Brain microvascular endothelial cell (primary cell): ENCODE measurements around the gene LIN28B.

Experiments used
- DNase-seq: peaks from one replicate; pipeline ENCODE4 v3.0.0-alpha.2; 2020
- H3K27ac ChIP-seq: fragments of 250-450 bp; sonication (Bioruptor Pico); 2 replicates; pipeline ENCODE4 v1.5.1; 2020; ENCODE audit warnings: mild to moderate bottlenecking, moderate library complexity
- H3K27me3 ChIP-seq: fragments of 250-450 bp; sonication (Bioruptor Pico); replicated peaks from 2 replicates; pipeline ENCODE4 v1.5.1; 2020; ENCODE audit warnings: mild to moderate bottlenecking
- H3K36me3 ChIP-seq: fragments of 250-450 bp; sonication (Bioruptor Pico); replicated peaks from 2 replicates; pipeline ENCODE4 v1.5.1; 2020; ENCODE audit warnings: mild to moderate bottlenecking
- H3K4me3 ChIP-seq: 2 replicates; pipeline ENCODE4 v1.5.1; 2011; ENCODE audit warnings: low read depth, mild to moderate bottlenecking, control low read depth, low read length, moderate library complexity
- CTCF ChIP-seq: IDR thresholded peaks from 2 replicates; pipeline ENCODE4 v1.5.1; 2011; ENCODE audit warnings: low read depth, mild to moderate bottlenecking, moderate library complexity, low read length, control low read depth, inconsistent platforms; ENCODE audit errors: missing control alignments
- in situ Hi-C: cut with HindIII; loops from 2 replicates; pipeline ENCODE4 v1.10.0; 2017; ENCODE audit warnings: low sequenced_read_pairs, low pct_ligation_motif_present

Gene LIN28B

DNA sequence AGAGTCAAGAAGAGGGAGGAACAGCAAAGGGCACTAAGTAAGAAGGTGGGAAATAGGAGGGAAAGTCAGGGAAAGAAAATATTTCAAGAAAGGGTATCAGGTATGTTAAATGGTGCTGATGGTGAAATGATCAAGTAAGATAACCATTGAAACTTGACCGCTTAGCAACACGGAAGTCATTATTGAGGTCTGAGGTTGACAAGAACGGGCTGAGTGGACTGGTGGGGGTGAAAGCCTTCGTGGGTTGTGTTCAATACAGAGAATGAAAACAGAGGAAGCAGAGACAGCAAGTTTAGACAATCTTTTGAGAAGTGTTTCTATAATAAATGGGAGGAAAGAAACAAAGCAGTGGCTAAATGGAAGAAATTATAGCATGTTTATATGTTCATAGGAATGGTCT is 72.0 kb downstream of the LIN28B start:
- H3K4me3 ChIP-seq = no peak overlapping the region
- H3K36me3 ChIP-seq = no peaks in the 10 kb centered on the region
- no peak for TF ChIP-seq CTCF
- no peaks in the 10 kb centered on the region for H3K27me3 ChIP-seq
- no peak for DNase-seq
- H3K27ac ChIP-seq = no peak overlapping the region
- in situ Hi-C loops = no loop called here

- in situ Hi-C loops = no loop called here
- no peaks in the 10 kb centered on the region for H3K27me3 ChIP-seq
- H3K36me3 ChIP-seq = no peaks in the 10 kb centered on the region
- no peak for DNase-seq
- no peak for TF ChIP-seq CTCF
- H3K4me3 ChIP-seq = no peak overlapping the region
- no peak overlapping the region for H3K27ac ChIP-seq
These were observed 72.7 kb downstream of the LIN28B start for GRCh38 chr6:105029581-105029980.

- TF ChIP-seq CTCF = no peak
- H3K27me3 ChIP-seq = no peaks in the 10 kb centered on the region
- no peaks in the 10 kb centered on the region for H3K36me3 ChIP-seq
- in situ Hi-C loops = no loop called here
- DNase-seq = no peak
- H3K27ac ChIP-seq = no peak overlapping the region
- H3K4me3 ChIP-seq = no peak overlapping the region
These were observed 77.6 kb downstream of the LIN28B start for GRCh38 chr6:105034470-105034869.

- no peaks in the 10 kb centered on the region for H3K36me3 ChIP-seq
- no peaks in the 10 kb centered on the region for H3K27me3 ChIP-seq
- no peak overlapping the region for H3K4me3 ChIP-seq
- no peak overlapping the region for H3K27ac ChIP-seq
- in situ Hi-C loops = no loop called here
- no peak for TF ChIP-seq CTCF
- DNase-seq = no peak
These were observed 78.4 kb downstream of the LIN28B start for GRCh38 chr6:105035299-105035698.

- in situ Hi-C loops = no loop called here
- no peaks in the 10 kb centered on the region for H3K27me3 ChIP-seq
- H3K4me3 ChIP-seq = no peak overlapping the region
- H3K36me3 ChIP-seq = no peaks in the 10 kb centered on the region
- no peak overlapping the region for H3K27ac ChIP-seq
- no peak for TF ChIP-seq CTCF
- DNase-seq = no peak
These were observed 79.4 kb downstream of the LIN28B start for GRCh38 chr6:105036351-105036750.

- in situ Hi-C loops = no loop called here
- Histone ChIP-seq H3K36me3 (no peaks in the 10 kb centered on the region), H3K27ac (no peak overlapping the region), H3K27me3 (no peaks in the 10 kb centered on the region), H3K4me3 (no peak overlapping the region)
- no peak for TF ChIP-seq CTCF
- DNase-seq = no peak
These were observed 81.4 kb downstream of the LIN28B start for GRCh38 chr6:105038259-105038658.
